Measurements from ENCODE around the gene TMEM18. TPM values are rescaled to one million over a fixed set of nuclear protein-coding genes. Genes with fewer than 3 reads are reported as not detected.

The TMEM18 gene
- total RNA-seq, 2 donors from 2014 or later, result 7.6 to 11.9 TPM

- H3K9me3 ChIP-seq, result no peaks in the 10 kb centered on the region
- no peaks in the 10 kb centered on the region for H3K27me3 ChIP-seq
- H3K4me3 ChIP-seq, result no peak overlapping the region
- H3K4me1 ChIP-seq, result no peaks in the 10 kb centered on the region
- TF ChIP-seq CTCF (IDR thresholded peaks at IDR 0.05), result no peak
- H3K27ac ChIP-seq, result no peak overlapping the region
- H3K36me3 ChIP-seq, result no peaks in the 10 kb centered on the region
- peak; percentile 50 for DNase-seq (ENCODE audit: low spot score)
Measured at GRCh38 chr2:647003-647560, 30.1 kb downstream of the TMEM18 start.

- no peaks in the 10 kb centered on the region for H3K27me3 ChIP-seq
- DNase-seq (ENCODE audit: low spot score), result peak; percentile 51
- TF ChIP-seq CTCF (IDR thresholded peaks at IDR 0.05), result no peak
Measured at GRCh38 chr2:644871-645270, 32.3 kb downstream of the TMEM18 start.

GRCh38 chr2:643761-644160 lies 33.4 kb downstream of the TMEM18 start:
- H3K27ac ChIP-seq, result no peak overlapping the region
- H3K27me3 ChIP-seq, result no peaks in the 10 kb centered on the region
- no peaks in the 10 kb centered on the region for H3K9me3 ChIP-seq
- H3K36me3 ChIP-seq, result no peaks in the 10 kb centered on the region
- no peak for TF ChIP-seq CTCF (IDR thresholded peaks at IDR 0.05)
- no peak for DNase-seq (ENCODE audit: low spot score)
- no peak overlapping the region for H3K4me3 ChIP-seq
- H3K4me1 ChIP-seq, result no peaks in the 10 kb centered on the region

More at GRCh38 chr2:644871-645270, 32.3 kb downstream of the TMEM18 start:
- Histone ChIP-seq H3K36me3 (no peaks in the 10 kb centered on the region), H3K4me3 (no peak overlapping the region), H3K27ac (no peak overlapping the region), H3K9me3 (no peaks in the 10 kb centered on the region), H3K4me1 (no peaks in the 10 kb centered on the region)

- H3K36me3 ChIP-seq, result no peaks in the 10 kb centered on the region
- H3K27me3 ChIP-seq, result no peaks in the 10 kb centered on the region
- no peak overlapping the region for H3K27ac ChIP-seq
- no peaks in the 10 kb centered on the region for H3K4me1 ChIP-seq
- DNase-seq (ENCODE audit: low spot score), result peak; percentile 34
- no peak for TF ChIP-seq CTCF (IDR thresholded peaks at IDR 0.05)
- no peaks in the 10 kb centered on the region for H3K9me3 ChIP-seq
- H3K4me3 ChIP-seq, result no peak overlapping the region
Measured at GRCh38 chr2:643334-643733, 33.9 kb downstream of the TMEM18 start.

GRCh38 chr2:641872-642815 lies 35.1 kb downstream of the TMEM18 start:
- H3K36me3 ChIP-seq, result no peaks in the 10 kb centered on the region
- H3K27ac ChIP-seq, result no peak overlapping the region
- no peak for TF ChIP-seq CTCF (IDR thresholded peaks at IDR 0.05)
- no peaks in the 10 kb centered on the region for H3K4me1 ChIP-seq
- peak; percentile 28 for DNase-seq (ENCODE audit: low spot score)
- H3K27me3 ChIP-seq, result no peaks in the 10 kb centered on the region
- H3K9me3 ChIP-seq, result no peaks in the 10 kb centered on the region
- H3K4me3 ChIP-seq, result no peak overlapping the region
